ENCODE measurements around the gene RAD51C.
"Not testable (repeated sequence)": the region's sequence is repeated elsewhere in the genome, so short reads cannot be mapped to it uniquely, and the experiment has no call there.

The RAD51C gene

GRCh38 chr17:58692239-58693055, at the start of gene RAD51C:
Gene RAD51C, plus strand, starts transcription at chr17:58692602. Its CDS starts 42 bp downstream, at chr17:58692644.
- DNase-seq (ENCODE audit: extremely low read depth in 1 of 2, low read depth in 1 of 2) = peak; percentile 75 to 81

DNA sequence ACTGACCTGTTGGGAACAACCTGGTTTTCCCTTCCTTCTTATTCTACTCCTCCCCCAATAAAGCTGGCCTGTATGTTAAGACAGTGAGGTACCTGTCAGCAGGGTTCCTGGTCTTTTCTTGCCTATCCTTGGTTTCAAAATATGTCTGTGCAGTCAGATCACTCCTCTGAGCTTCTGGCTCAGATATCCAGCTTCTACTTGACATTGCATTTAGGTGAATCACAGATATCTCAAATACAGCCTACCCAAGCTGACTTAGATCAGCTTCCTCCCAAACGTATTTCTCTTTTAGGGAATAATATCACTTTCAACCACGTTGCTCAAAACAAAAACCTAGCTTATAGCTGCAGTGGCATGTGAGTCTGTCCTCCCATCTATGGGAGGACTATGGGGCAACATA, 49.3 kb upstream of the RAD51C start:
- DNase-seq (ENCODE audit: extremely low read depth in 1 of 2, low read depth in 1 of 2) = no peak

GRCh38 chr17:58648236-58648635, 44.2 kb upstream of the RAD51C start:
- no peak for DNase-seq (ENCODE audit: extremely low read depth in 1 of 2, low read depth in 1 of 2)

GRCh38 chr17:58657962-58658803, 34.2 kb upstream of the RAD51C start:
- DNase-seq (ENCODE audit: extremely low read depth in 1 of 2, low read depth in 1 of 2) = not testable (repeated sequence)

GRCh38 chr17:58658804-58659713, 33.3 kb upstream of the RAD51C start:
- DNase-seq (ENCODE audit: extremely low read depth in 1 of 2, low read depth in 1 of 2) = peak; percentile 39 to 72

- not testable (repeated sequence) for DNase-seq (ENCODE audit: extremely low read depth in 1 of 2, low read depth in 1 of 2)
These were observed 32.7 kb upstream of the RAD51C start for GRCh38 chr17:58659714-58660084.

- DNase-seq (ENCODE audit: extremely low read depth in 1 of 2, low read depth in 1 of 2) = no peak
These were observed 31.8 kb upstream of the RAD51C start for GRCh38 chr17:58660621-58661020.

DNA sequence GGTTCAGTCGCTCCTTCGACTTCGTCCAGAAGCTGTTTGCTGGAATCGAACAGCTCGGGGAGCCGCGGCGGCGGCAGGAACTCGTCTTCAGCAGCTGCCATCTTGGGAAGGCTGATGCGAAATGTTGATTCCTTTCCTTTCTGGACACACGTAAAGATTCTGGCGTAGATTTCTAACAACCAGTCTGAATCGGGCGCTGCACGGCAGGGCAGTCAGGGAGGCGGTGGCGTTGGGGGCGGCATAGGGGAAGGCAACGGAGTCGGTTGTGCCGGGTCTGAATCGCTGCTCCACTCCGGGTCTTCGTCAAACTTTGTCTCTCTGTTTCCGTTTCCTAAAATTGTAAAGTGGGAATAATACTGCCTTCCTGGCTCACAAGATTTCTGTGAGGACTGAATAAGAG, 30.9 kb upstream of the RAD51C start:
- DNase-seq (ENCODE audit: extremely low read depth in 1 of 2, low read depth in 1 of 2) = no peak

- no peak for DNase-seq (ENCODE audit: extremely low read depth in 1 of 2, low read depth in 1 of 2)
These were observed 28.1 kb upstream of the RAD51C start for GRCh38 chr17:58664302-58664701.

- DNase-seq (ENCODE audit: extremely low read depth in 1 of 2, low read depth in 1 of 2) = no peak
These were observed 26.2 kb upstream of the RAD51C start for GRCh38 chr17:58665946-58666857.

DNA sequence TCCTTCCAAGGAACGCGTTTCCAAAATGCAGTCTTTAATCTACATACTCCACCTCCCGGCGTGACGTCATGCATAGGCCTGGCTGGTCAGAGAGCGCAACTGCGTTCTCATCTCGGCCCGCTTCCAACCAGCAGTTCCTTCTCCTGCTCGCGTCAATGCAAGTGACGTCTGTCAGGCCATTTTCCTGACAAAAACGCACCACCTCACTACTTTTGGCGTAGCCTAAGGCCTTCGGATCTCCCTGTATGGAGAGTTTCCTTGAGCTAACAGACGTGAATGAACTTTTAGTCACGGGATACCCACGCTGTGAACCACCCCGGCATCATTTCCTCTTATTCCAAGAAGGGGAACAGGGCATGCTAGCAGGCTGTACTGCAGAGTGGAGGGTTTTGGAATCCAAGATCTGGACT, 25.5 kb upstream of the RAD51C start:
- no peak for DNase-seq (ENCODE audit: extremely low read depth in 1 of 2, low read depth in 1 of 2)

DNA sequence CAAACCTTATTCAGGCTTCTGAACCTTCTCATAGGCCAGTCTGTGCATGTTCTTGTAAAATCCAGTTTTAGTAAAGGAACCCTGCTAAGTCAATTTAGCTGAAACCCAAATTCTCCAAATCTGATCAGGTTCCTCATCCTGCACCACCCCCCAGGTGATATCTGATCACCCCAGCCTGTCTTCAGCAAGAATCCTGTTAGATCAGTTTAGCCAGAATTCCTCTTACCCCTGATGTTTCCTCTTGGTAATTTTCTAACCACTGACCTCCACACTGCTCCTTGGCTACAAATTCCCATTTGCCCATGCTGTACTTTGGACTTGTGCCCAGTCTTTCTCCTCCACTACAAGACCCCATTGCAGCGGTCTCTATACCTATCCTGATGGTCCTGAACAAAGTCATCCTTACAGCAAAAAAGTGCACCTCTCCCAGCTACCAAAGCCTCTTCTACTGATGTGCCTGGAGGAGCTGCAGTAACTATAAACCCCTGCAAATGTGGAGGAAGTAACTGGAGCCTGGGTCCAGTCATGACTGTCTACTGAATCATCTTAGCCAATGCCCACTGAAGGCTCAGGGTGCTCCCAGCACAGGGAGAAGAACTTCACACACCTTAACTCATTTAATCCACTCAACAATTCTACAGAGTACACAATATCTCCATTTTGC, 24.3 kb upstream of the RAD51C start:
- DNase-seq (ENCODE audit: extremely low read depth in 1 of 2, low read depth in 1 of 2) = no peak

DNA sequence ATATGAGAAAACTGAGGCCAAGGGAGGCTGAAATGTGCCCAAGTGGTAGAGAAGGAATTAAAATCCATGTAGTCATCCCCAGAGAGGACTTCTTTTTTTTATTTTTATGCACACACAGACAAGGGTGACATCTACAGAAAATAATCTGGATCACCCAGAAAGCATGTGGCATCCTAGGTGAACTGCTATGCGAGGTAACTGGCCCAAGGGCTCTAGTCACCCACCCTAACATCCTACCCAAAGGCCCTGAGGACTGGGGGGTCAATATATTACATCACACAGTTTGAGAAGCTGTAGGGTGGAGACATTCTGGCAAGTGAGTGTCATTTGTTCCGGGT, 23.8 kb upstream of the RAD51C start:
- DNase-seq (ENCODE audit: extremely low read depth in 1 of 2, low read depth in 1 of 2) = no peak

DNA sequence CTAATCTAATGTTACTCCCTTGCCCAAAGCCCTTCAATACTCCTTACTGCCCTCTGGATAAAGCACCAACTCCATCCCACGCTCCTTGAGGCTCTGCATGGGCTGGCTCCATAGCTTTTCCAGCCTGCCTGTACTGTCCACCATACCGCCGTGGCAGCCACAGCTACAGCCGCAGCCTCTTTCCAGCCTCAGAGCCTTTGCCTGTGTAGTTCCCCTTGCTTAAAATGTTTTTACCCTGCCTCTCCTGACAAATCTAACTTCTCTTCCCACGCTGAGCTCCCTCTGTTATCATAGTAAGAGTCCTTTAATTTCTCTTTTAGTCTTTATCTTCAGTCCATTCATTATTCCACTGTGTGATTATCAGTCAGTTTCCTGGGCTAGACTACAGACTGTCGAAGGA, 22.5 kb upstream of the RAD51C start:
- no peak for DNase-seq (ENCODE audit: extremely low read depth in 1 of 2, low read depth in 1 of 2)

GRCh38 chr17:58671969-58672368, 20.4 kb upstream of the RAD51C start:
- no peak for DNase-seq (ENCODE audit: extremely low read depth in 1 of 2, low read depth in 1 of 2)

DNA sequence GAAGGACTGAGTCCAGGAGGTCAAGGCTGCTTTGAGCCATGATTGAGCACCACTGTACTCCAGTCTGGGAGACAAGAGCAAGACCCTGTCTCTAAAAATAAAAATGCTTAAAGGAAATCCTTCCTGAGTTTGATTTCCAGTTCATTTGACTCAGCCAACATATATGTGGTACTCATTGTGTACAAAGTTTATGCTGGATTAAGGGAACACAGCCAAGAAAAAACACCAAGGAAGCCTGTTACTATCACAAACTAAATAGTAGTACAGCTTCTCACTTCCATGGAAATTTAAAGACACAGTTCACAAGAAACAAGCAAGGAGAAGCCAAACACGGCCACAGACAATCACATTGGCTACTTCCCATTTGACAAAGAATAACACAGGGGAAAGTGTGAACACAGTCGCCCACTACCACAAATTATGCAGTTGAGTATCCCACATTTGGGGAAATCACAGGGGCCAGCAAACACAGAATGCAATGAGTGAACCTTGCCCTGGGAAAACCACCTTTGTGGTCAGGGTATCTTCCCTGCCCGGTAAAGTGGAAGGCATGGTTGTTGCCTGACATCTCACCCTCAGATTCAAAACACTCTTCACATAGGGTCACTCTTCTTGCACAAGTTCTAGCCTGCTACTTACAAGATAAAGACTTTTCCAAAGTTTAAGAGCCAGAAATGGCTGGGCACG, 15.1 kb upstream of the RAD51C start:
- no peak for DNase-seq (ENCODE audit: extremely low read depth in 1 of 2, low read depth in 1 of 2)

GRCh38 chr17:58678287-58678686, 14.1 kb upstream of the RAD51C start:
- DNase-seq (ENCODE audit: extremely low read depth in 1 of 2, low read depth in 1 of 2) = not testable (repeated sequence)

- DNase-seq (ENCODE audit: extremely low read depth in 1 of 2, low read depth in 1 of 2) = no peak
These were observed 13.0 kb upstream of the RAD51C start for GRCh38 chr17:58679263-58680037.

Measured in stimulated activated CD8-positive, alpha-beta memory T cell treated with anti-CD3 and anti-CD28 coated beads, Interleukin-7, amount 100 ng/mL, for 48 hours (primary cell).